ENCODE measurements around the gene NOL3. TPM values are rescaled to one million over a fixed set of nuclear protein-coding genes. Genes with fewer than 3 reads are reported as not detected.

NOL3 gene
- total and polyA plus RNA-seq, 4 donors: 3.0 to 18.0 (median 10.7) TPM

DNA sequence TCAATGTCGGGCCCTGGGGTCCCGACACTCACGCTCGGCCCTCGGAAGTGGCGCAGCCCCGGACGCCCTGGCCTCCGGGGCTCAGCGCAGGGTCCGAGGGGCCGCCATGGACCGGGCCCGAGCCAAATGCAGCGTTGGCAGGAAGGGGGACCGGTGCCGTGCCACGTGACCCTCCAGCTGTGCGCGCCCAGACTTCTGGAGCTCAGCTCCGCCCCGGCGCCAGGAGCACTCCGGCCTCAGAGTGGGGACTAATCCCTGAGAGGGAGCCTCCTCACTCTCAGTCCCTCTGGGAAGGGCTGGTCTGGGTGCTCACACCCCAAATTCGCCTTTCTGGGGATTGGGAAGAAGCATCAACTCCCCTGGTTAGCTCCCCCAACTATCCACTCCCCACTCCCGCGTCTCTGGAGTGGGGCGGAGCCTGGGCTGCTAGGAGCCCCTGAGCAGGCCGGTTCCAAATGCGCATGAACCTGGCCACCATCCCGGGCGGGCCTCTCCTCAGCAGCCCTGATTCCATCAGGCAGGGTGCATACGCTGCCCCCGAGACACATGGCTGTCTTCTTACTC, 19.4 kb upstream of the NOL3 start, which contains the start of gene B3GNT9:
TSS of gene B3GNT9 (minus strand) at position 166 of the 564 bp plus-strand sequence. CDS start 513 bp downstream, outside the sequence.
- peaks cover 10 to 22% (median 16%) of the 10 kb centered on the region in 4 donors for H3K4me1 ChIP-seq (ENCODE audit: control insufficient read depth in 4 of 4, insufficient read depth in 4 of 4, low read length in 3 of 4)
- H3K4me3 ChIP-seq (ENCODE audit: low read depth in 1 of 3, low read length in 3 of 3): peak within 1 kb of the TSS in 2 of 3 donors; percentile 24 to 54
- 3% methylated on average over 34 of the region's 34 CpGs for WGBS
- no peak for TF ChIP-seq GABPA (IDR thresholded peaks at IDR 0.05 in 1 of 2, conservative IDR thresholded peaks at IDR 0.05 in 1 of 2)
- TF ChIP-seq, protein P1, sequence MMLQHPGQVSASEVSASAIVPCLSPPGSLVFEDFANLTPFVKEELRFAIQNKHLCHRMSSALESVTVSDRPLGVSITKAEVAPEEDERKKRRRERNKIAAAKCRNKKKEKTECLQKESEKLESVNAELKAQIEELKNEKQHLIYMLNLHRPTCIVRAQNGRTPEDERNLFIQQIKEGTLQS (IDR thresholded peaks at IDR 0.05): no peak
- no peak for TF ChIP-seq RXRA (IDR thresholded peaks at IDR 0.05)
- TF ChIP-seq SP1 (IDR thresholded peaks at IDR 0.05): no peak
- TF ChIP-seq, protein P2, sequence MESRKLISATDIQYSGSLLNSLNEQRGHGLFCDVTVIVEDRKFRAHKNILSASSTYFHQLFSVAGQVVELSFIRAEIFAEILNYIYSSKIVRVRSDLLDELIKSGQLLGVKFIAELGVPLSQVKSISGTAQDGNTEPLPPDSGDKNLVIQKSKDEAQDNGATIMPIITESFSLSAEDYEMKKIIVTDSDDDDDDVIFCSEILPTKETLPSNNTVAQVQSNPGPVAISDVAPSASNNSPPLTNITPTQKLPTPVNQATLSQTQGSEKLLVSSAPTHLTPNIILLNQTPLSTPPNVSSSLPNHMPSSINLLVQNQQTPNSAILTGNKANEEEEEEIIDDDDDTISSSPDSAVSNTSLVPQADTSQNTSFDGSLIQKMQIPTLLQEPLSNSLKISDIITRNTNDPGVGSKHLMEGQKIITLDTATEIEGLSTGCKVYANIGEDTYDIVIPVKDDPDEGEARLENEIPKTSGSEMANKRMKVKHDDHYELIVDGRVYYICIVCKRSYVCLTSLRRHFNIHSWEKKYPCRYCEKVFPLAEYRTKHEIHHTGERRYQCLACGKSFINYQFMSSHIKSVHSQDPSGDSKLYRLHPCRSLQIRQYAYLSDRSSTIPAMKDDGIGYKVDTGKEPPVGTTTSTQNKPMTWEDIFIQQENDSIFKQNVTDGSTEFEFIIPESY (IDR thresholded peaks at IDR 0.05): no peak
- TF ChIP-seq FOXA1 (IDR thresholded peaks at IDR 0.05): no peak
- TF ChIP-seq TAF1 (conservative IDR thresholded peaks at IDR 0.05): no peak
- no peak for TF ChIP-seq RAD21 (IDR thresholded peaks at IDR 0.05)
- no peak for TF ChIP-seq HNF4G (IDR thresholded peaks at IDR 0.05)
- no peaks in the 10 kb centered on the region for H3K27me3 ChIP-seq (ENCODE audit: control insufficient read depth in 4 of 4, insufficient read depth in 4 of 4, low read length in 3 of 4)
- peaks cover 9 to 27% (median 22%) of the 10 kb centered on the region in 4 donors for H3K36me3 ChIP-seq (ENCODE audit: control insufficient read depth in 4 of 4, insufficient read depth in 3 of 4, low read depth in 1 of 4, low read length in 3 of 4)
- H3K9me3 ChIP-seq (ENCODE audit: control insufficient read depth in 4 of 4, low read length in 3 of 4): no peaks in the 10 kb centered on the region
- DNase-seq (ENCODE audit: low spot score): no peak
- H3K27ac ChIP-seq (ENCODE audit: low read depth in 1 of 2, low read length in 2 of 2): peak within 1 kb of the TSS; percentile 61 to 79
- H3K9ac ChIP-seq (ENCODE audit: low read depth in 1 of 2, low read length in 2 of 2): no peak within 1 kb of the TSS

DNA sequence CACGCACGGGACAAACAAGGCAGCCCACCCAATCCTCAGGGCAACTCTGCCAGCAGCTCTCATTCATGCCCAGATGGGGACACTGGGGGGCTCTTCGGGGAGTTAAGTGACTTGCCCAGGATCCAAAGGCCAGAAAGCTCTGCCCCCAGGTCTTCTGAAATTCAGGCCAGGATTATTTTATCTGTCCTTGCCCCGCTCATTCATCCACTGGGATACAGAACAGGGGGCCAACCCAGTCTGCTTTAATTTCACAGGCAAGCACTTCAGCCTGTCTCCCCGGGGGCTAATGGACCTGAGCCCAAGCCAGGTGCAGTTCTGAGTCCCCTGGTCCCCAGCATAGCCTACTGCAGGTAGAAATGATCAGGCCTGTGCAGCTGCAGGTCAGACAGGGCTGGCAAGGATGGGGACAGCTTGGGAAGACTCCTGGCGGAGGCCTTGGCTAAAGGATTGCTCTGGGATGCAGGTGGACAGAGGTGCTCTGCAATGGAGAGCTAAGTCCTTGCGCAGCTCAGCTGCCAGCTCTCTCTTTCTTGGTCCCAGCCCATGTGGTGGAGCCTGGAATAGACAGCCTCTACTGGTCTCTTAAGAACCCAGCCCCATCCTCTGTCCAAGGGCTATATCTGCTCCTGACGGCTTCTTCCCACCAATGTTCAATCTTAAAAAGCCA, 18.8 kb upstream of the NOL3 start:
- TF ChIP-seq TAF1 (conservative IDR thresholded peaks at IDR 0.05) (no peak), GABPA (IDR thresholded peaks at IDR 0.05 in 1 of 2, conservative IDR thresholded peaks at IDR 0.05 in 1 of 2) (no peak), HNF4G (IDR thresholded peaks at IDR 0.05) (no peak), EGR1 (IDR thresholded peaks at IDR 0.05; ENCODE audit: low read depth in 2 of 2) (no peak), NR2F2 (IDR thresholded peaks at IDR 0.05) (no peak), HNF4A (conservative IDR thresholded peaks at IDR 0.05) (no peak), FOXA2 (IDR thresholded peaks at IDR 0.05) (no peak), JUND (IDR thresholded peaks at IDR 0.05) (no peak), YY1 (IDR thresholded peaks at IDR 0.05) (no peak), SP1 (IDR thresholded peaks at IDR 0.05) (no peak), RXRA (IDR thresholded peaks at IDR 0.05) (no peak), FOXA1 (IDR thresholded peaks at IDR 0.05) (no peak)
- TF ChIP-seq, protein P3, sequence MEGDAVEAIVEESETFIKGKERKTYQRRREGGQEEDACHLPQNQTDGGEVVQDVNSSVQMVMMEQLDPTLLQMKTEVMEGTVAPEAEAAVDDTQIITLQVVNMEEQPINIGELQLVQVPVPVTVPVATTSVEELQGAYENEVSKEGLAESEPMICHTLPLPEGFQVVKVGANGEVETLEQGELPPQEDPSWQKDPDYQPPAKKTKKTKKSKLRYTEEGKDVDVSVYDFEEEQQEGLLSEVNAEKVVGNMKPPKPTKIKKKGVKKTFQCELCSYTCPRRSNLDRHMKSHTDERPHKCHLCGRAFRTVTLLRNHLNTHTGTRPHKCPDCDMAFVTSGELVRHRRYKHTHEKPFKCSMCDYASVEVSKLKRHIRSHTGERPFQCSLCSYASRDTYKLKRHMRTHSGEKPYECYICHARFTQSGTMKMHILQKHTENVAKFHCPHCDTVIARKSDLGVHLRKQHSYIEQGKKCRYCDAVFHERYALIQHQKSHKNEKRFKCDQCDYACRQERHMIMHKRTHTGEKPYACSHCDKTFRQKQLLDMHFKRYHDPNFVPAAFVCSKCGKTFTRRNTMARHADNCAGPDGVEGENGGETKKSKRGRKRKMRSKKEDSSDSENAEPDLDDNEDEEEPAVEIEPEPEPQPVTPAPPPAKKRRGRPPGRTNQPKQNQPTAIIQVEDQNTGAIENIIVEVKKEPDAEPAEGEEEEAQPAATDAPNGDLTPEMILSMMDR (IDR thresholded peaks at IDR 0.05; ENCODE audit: low read depth, low read length, missing input control): no peak
- TF ChIP-seq, protein P4, sequence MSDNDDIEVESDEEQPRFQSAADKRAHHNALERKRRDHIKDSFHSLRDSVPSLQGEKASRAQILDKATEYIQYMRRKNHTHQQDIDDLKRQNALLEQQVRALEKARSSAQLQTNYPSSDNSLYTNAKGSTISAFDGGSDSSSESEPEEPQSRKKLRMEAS (IDR thresholded peaks at IDR 0.05): no peak
- TF ChIP-seq, protein P2 (IDR thresholded peaks at IDR 0.05): no peak
- TF ChIP-seq, protein P1 (IDR thresholded peaks at IDR 0.05): no peak
- no peak for DNase-seq (ENCODE audit: low spot score)
- Histone ChIP-seq H3K4me1 (ENCODE audit: control insufficient read depth in 4 of 4, insufficient read depth in 4 of 4, low read length in 3 of 4) (peaks cover 10 to 27% (median 16%) of the 10 kb centered on the region in 4 donors), H3K36me3 (ENCODE audit: control insufficient read depth in 4 of 4, insufficient read depth in 3 of 4, low read depth in 1 of 4, low read length in 3 of 4) (peaks cover 9 to 20% (median 15%) of the 10 kb centered on the region in 4 donors), H3K27ac (ENCODE audit: low read depth in 1 of 2, low read length in 2 of 2) (no peak overlapping the region), H3K9ac (ENCODE audit: low read depth in 1 of 2, low read length in 2 of 2) (no peak overlapping the region), H3K9me3 (ENCODE audit: control insufficient read depth in 4 of 4, low read length in 3 of 4) (no peaks in the 10 kb centered on the region), H3K4me3 (ENCODE audit: low read depth in 1 of 3, low read length in 3 of 3) (no peak overlapping the region), H3K27me3 (ENCODE audit: control insufficient read depth in 4 of 4, insufficient read depth in 4 of 4, low read length in 3 of 4) (no peaks in the 10 kb centered on the region)
- 58% methylated on average over 8 of the region's 8 CpGs for WGBS

All from liver (tissue), 9 donors.